GM23248 (cell line): Measurements from ENCODE around the gene WRAP53.

Source experiments
- EZH2 ChIP-seq: fragments of 200-600 bp; sonication (generic); IDR thresholded peaks from 2 replicates; pipeline ENCODE4 v1.6.1; 2018; ENCODE audit warnings: antibody characterized with exemption, mild to moderate bottlenecking; ENCODE audit not compliant: insufficient read depth, poor library complexity, severe bottlenecking
- EZH2phosphoT487 ChIP-seq: fragments of 200-600 bp; sonication (generic); IDR thresholded peaks from 2 replicates; pipeline ENCODE4 v1.6.1; 2018; ENCODE audit warnings: antibody characterized with exemption, moderate library complexity, mild to moderate bottlenecking, low read depth; ENCODE audit not compliant: insufficient read depth

GRCh38 chr17:7729816-7730215, 41.5 kb downstream of the WRAP53 start:
- no peak for TF ChIP-seq EZH2
- TF ChIP-seq EZH2phosphoT487, result no peak
